ENCODE measurements around the gene WDR82. TPM values are rescaled to one million over a fixed set of nuclear protein-coding genes. Genes with fewer than 3 reads are reported as not detected.
A peak's percentile ranks its signal among the peaks of the same experiment; 100 is the strongest.

The WDR82 gene
- total RNA-seq, 4 donors from 2014 or later: 14.6 to 44.9 (median 40.8) TPM

GRCh38 chr3:52231502-52232278 lies 46.8 kb downstream of the WDR82 start:
- TF ChIP-seq POLR2A (IDR thresholded peaks at IDR 0.05) (no peak), POLR2AphosphoS5 (IDR thresholded peaks at IDR 0.05) (peak in 2 of 3 donors; percentile 26 to 46), EP300 (IDR thresholded peaks at IDR 0.05; ENCODE audit: low read depth) (no peak)
- TF ChIP-seq, protein P1, sequence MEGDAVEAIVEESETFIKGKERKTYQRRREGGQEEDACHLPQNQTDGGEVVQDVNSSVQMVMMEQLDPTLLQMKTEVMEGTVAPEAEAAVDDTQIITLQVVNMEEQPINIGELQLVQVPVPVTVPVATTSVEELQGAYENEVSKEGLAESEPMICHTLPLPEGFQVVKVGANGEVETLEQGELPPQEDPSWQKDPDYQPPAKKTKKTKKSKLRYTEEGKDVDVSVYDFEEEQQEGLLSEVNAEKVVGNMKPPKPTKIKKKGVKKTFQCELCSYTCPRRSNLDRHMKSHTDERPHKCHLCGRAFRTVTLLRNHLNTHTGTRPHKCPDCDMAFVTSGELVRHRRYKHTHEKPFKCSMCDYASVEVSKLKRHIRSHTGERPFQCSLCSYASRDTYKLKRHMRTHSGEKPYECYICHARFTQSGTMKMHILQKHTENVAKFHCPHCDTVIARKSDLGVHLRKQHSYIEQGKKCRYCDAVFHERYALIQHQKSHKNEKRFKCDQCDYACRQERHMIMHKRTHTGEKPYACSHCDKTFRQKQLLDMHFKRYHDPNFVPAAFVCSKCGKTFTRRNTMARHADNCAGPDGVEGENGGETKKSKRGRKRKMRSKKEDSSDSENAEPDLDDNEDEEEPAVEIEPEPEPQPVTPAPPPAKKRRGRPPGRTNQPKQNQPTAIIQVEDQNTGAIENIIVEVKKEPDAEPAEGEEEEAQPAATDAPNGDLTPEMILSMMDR (IDR thresholded peaks at IDR 0.05): peak; percentile 89 to 95 (median 93)
- intact Hi-C loops (cut with DNase I; ENCODE audit: low total_unique reads) (no loop called here), in situ Hi-C loops (cut with MboI; ENCODE audit: low pct_ligation_motif_present in 1 of 4, low pct_unique_long_range_greater_than_20kb in 1 of 4, low sequenced_read_pairs in 3 of 4) (loop anchor here (5.0 to 25.0 kb wide), 4 partner anchors 53 to 111 kb away; partner anchors contain the start of gene GLYCTK (in 2 of the 4))
- peaks cover 4 to 10% (median 7%) of the 10 kb centered on the region in 4 donors for H3K4me1 ChIP-seq
- H3K27ac ChIP-seq: no peak overlapping the region
- no peak overlapping the region for H3K4me3 ChIP-seq
- no peaks in the 10 kb centered on the region for H3K27me3 ChIP-seq
- H3K9me3 ChIP-seq: no peaks in the 10 kb centered on the region
- peak; percentile 86 for DNase-seq
- WGBS, 2 donors (ENCODE audit: low coverage in 1 of 2): 58% methylated on average over 30 of the region's 34 CpGs; no CpG with 5 or more reads in 1 of the 2 donors
- peaks cover 0 to 23% (median 7%) of the 10 kb centered on the region in 4 donors for H3K36me3 ChIP-seq

DNA sequence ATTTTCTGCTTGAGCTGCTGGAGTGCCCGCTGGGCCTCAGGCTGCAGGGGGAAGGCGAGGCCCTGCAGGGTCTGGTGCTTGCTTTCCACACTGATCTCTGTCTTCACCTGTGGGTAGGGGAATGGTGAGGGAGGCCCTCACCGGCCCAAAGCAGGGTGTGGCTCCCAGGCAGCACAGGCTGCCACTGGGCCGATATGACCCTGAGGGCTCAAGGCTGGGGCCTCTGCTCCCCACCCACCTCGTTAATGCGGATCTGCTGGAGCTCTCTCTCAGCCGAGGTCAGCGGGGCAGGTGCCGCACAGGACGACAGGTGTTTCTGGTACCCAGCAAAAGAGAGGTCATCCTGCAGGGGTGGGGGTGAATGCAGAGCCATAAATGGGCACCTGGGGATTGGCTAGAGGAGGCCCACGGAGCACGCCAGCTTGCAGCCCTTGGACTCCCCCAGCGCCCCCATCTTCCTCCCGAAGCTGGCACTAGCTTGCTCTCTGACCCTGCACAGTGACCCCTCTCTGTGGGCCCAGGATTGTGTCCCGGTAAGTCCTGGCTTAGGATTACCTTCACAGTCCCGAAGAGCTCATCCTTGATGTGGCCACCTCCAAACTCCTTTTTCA lies 47.5 kb downstream of the WDR82 start:
- H3K9me3 ChIP-seq: no peaks in the 10 kb centered on the region
- TF ChIP-seq EP300 (IDR thresholded peaks at IDR 0.05; ENCODE audit: low read depth): no peak
- TF ChIP-seq POLR2A (IDR thresholded peaks at IDR 0.05): no peak
- TF ChIP-seq POLR2AphosphoS5 (IDR thresholded peaks at IDR 0.05): no peak
- TF ChIP-seq, protein P1 (IDR thresholded peaks at IDR 0.05): no peak
- peaks cover 0 to 10% (median 2%) of the 10 kb centered on the region in 4 donors for H3K4me1 ChIP-seq
- 90% methylated on average over 15 of the region's 16 CpGs; no CpG with 5 or more reads in 1 of the 2 donors for WGBS, 2 donors (ENCODE audit: low coverage in 1 of 2)
- intact Hi-C loops (cut with DNase I; ENCODE audit: low total_unique reads) (no loop called here), in situ Hi-C loops (cut with MboI; ENCODE audit: low pct_ligation_motif_present in 1 of 4, low pct_unique_long_range_greater_than_20kb in 1 of 4, low sequenced_read_pairs in 3 of 4) (loop anchor here (5.0 to 25.0 kb wide), 4 partner anchors 54 to 111 kb away; partner anchors contain the start of gene GLYCTK (in 2 of the 4))
- no peak overlapping the region for H3K27ac ChIP-seq
- H3K36me3 ChIP-seq: peaks cover 0 to 23% (median 7%) of the 10 kb centered on the region in 4 donors
- H3K27me3 ChIP-seq: no peaks in the 10 kb centered on the region
- H3K4me3 ChIP-seq: no peak overlapping the region
- no peak for DNase-seq

- 97 to 100% methylated on average over 4 to 6 of the region's 6 CpGs for WGBS, 2 donors (ENCODE audit: low coverage in 1 of 2)
- no peaks in the 10 kb centered on the region for H3K27me3 ChIP-seq
- H3K36me3 ChIP-seq: peaks cover 0 to 23% (median 7%) of the 10 kb centered on the region in 4 donors
- no peak overlapping the region for H3K27ac ChIP-seq
- no peak for DNase-seq
- H3K4me1 ChIP-seq: peaks cover 0 to 8% (median under 1%) of the 10 kb centered on the region in 4 donors
- H3K9me3 ChIP-seq: no peaks in the 10 kb centered on the region
- TF ChIP-seq, protein P1 (IDR thresholded peaks at IDR 0.05): no peak
- TF ChIP-seq POLR2A (IDR thresholded peaks at IDR 0.05): no peak
- TF ChIP-seq POLR2AphosphoS5 (IDR thresholded peaks at IDR 0.05): no peak
- no peak for TF ChIP-seq EP300 (IDR thresholded peaks at IDR 0.05; ENCODE audit: low read depth)
- no peak overlapping the region for H3K4me3 ChIP-seq
- intact Hi-C loops (cut with DNase I; ENCODE audit: low total_unique reads) (no loop called here), in situ Hi-C loops (cut with MboI; ENCODE audit: low pct_ligation_motif_present in 1 of 4, low pct_unique_long_range_greater_than_20kb in 1 of 4, low sequenced_read_pairs in 3 of 4) (loop anchor here (5.0 to 25.0 kb wide), 4 partner anchors 54 to 112 kb away; partner anchors contain the start of gene GLYCTK (in 2 of the 4))
Measured at GRCh38 chr3:52230461-52230860, 48.0 kb downstream of the WDR82 start.

GRCh38 chr3:52229656-52230055 lies 48.8 kb downstream of the WDR82 start:
- Histone ChIP-seq H3K36me3 (peaks cover 0 to 23% (median 7%) of the 10 kb centered on the region in 4 donors), H3K27ac (no peak overlapping the region), H3K4me1 (peaks cover 0 to 6% (median 0%) of the 10 kb centered on the region in 4 donors), H3K9me3 (no peaks in the 10 kb centered on the region), H3K4me3 (no peak overlapping the region), H3K27me3 (no peaks in the 10 kb centered on the region)
- TF ChIP-seq EP300 (IDR thresholded peaks at IDR 0.05; ENCODE audit: low read depth) (no peak), POLR2AphosphoS5 (IDR thresholded peaks at IDR 0.05) (no peak), POLR2A (IDR thresholded peaks at IDR 0.05) (no peak)
- TF ChIP-seq, protein P1 (IDR thresholded peaks at IDR 0.05): no peak
- WGBS, 2 donors (ENCODE audit: low coverage in 1 of 2): 93% methylated on average over 13 of the region's 13 CpGs; no CpG with 5 or more reads in 1 of the 2 donors
- intact Hi-C loops (cut with DNase I; ENCODE audit: low total_unique reads) (no loop called here), in situ Hi-C loops (cut with MboI; ENCODE audit: low pct_ligation_motif_present in 1 of 4, low pct_unique_long_range_greater_than_20kb in 1 of 4, low sequenced_read_pairs in 3 of 4) (loop anchor here (5.0 to 25.0 kb wide), 4 partner anchors 55 to 113 kb away; partner anchors contain the start of gene GLYCTK (in 2 of the 4))
- DNase-seq: no peak
